K562 (cell line): Measurements from ENCODE around the gene SLC30A7. TPM values are rescaled to one million over a fixed set of nuclear protein-coding genes. Genes with fewer than 3 reads are reported as not detected.

Source experiments
- ATAC-seq: fragments of 200-7000 bp; cut with Tn5 transposase; 3 replicates; pipeline ENCODE4 v1.9.1; 2020; ENCODE audit warnings: moderate library complexity
- BruUV-seq: library from RNA; stranded (reverse); fragments of 400-500 nt; replicated peaks from 2 replicates; lab custom pipeline; 2021; lab: Mats Ljungman, UMichigan
- CTCF ChIA-PET: fragments of 300-600 bp; formaldehyde crosslinking; extraction: SDS; loops from one replicate; lab custom pipeline; 2021; ENCODE audit warnings: low intra/inter-chr PET ratio; lab: Yijun Ruan, JAX
- POLR2A ChIA-PET: fragments of 300-600, 350-650 bp; sonication (Branson Sonifier 250); formaldehyde crosslinking; extraction: SDS; loops from one replicate; lab custom pipeline; 2021; ENCODE audit warnings: antibody characterized with exemption, inconsistent platforms; lab: Yijun Ruan, JAX
- DNase-seq, 4 experiments: peaks; one replicate each; pipeline versions ENCODE4 v3.0.0 to v3.0.0-alpha.2; 2011 to 2018; ENCODE audit warnings: low spot score in 3 of 4, mixed read lengths in 3 of 4; ENCODE audit errors: extremely low read depth in 1 of 4
- FAIRE-seq: peaks from 2 replicates; lab custom pipeline; 2011; peaks lifted over from hg19 to GRCh38; lab: Jason Lieb, UNC
- H2AFZ ChIP-seq: 2 replicates; pipeline ENCODE4 v1.6.0; 2011; ENCODE audit warnings: low read depth, low read length, control low read depth, inconsistent platforms
- H3K27ac ChIP-seq: fragments of 200-600 bp; 3 replicates; pipeline ENCODE4 v1.8.0; 2011; ENCODE audit warnings: low read depth, mild to moderate bottlenecking, control low read depth, inconsistent platforms, low read length, moderate library complexity, mixed read lengths; ENCODE audit errors: extremely low read depth
- H3K27me3 ChIP-seq, 2 experiments: fragments of 300-600 bp in 1 of 2; 2 replicates in 1 of 2; 3 replicates in 1 of 2; pipeline versions ENCODE4 v1.6.0 to v1.8.0; 2011; ENCODE audit warnings: inconsistent platforms in 2 of 2, low read length in 2 of 2, mild to moderate bottlenecking in 1 of 2, mixed read lengths in 1 of 2, moderate library complexity in 1 of 2; ENCODE audit not compliant: control insufficient read depth in 2 of 2, insufficient read depth in 2 of 2
- H3K36me3 ChIP-seq: fragments of 300-600 bp; 3 replicates; pipeline ENCODE4 v1.8.0; 2011; ENCODE audit warnings: mild to moderate bottlenecking, low read length, inconsistent platforms; ENCODE audit not compliant: control insufficient read depth, insufficient read depth
- H3K4me1 ChIP-seq, 2 experiments: fragments of 200-600 bp in 1 of 2; replicated peaks in 1 of 2; 2 replicates in 1 of 2; 3 replicates in 1 of 2; pipeline versions ENCODE4 v1.5.1 to v1.8.0; 2011; ENCODE audit warnings: inconsistent platforms in 2 of 2, low read length in 2 of 2, mild to moderate bottlenecking in 1 of 2, mixed read lengths in 1 of 2, moderate library complexity in 1 of 2; ENCODE audit not compliant: control insufficient read depth in 2 of 2, insufficient read depth in 2 of 2
- H3K4me2 ChIP-seq: 2 replicates; pipeline ENCODE4 v1.6.1; 2011; ENCODE audit warnings: low read length, control low read depth, inconsistent platforms, mixed read lengths; ENCODE audit not compliant: insufficient read depth
- H3K4me3 ChIP-seq: fragments of 200-600 bp; sonication (generic), shearing (Covaris generic); 2 replicates; pipeline ENCODE4 v1.5.1; 2016; ENCODE audit warnings: control low read depth, inconsistent platforms
- H3K79me2 ChIP-seq: fragments of 200-600 bp; 3 replicates; pipeline ENCODE4 v1.8.0; 2011; ENCODE audit warnings: low read length, inconsistent platforms; ENCODE audit not compliant: control insufficient read depth, insufficient read depth
- H3K9ac ChIP-seq, 2 experiments: 2 replicates each; pipeline versions ENCODE4 v1.6.0 to v1.6.1; 2011; ENCODE audit warnings: low read depth in 2 of 2, low read length in 2 of 2, control low read depth in 1 of 2, inconsistent platforms in 1 of 2, mild to moderate bottlenecking in 1 of 2, mixed read lengths in 1 of 2; ENCODE audit not compliant: insufficient read depth in 1 of 2
- H3K9me1 ChIP-seq: one replicate; pipeline ENCODE4 v1.6.0; 2011; ENCODE audit warnings: inconsistent platforms, mild to moderate bottlenecking, low read length, moderate library complexity; ENCODE audit not compliant: control insufficient read depth, insufficient read depth
- H3K9me3 ChIP-seq: replicated peaks from 2 replicates; pipeline ENCODE4 v1.5.1; 2011; ENCODE audit warnings: low read depth, low read length, inconsistent platforms; ENCODE audit not compliant: control insufficient read depth, insufficient read depth
- H4K20me1 ChIP-seq: replicated peaks from 2 replicates; pipeline ENCODE4 v1.6.1; 2011; ENCODE audit warnings: low read length, inconsistent platforms, mixed read lengths; ENCODE audit not compliant: control insufficient read depth, insufficient read depth
- CUX1 ChIP-seq: fragments of 200-800 bp; sonication (Bioruptor generic); IDR thresholded peaks from 2 replicates; pipeline ENCODE4 v1.6.1; 2016; ENCODE audit warnings: missing genetic modification characterization, missing compliant biosample characterization
- HDAC1 ChIP-seq, 2 experiments: fragments of 450-650 bp; IDR thresholded peaks; 2 replicates each; pipeline ENCODE4 v1.6.1; 2016 to 2017; ENCODE audit warnings: inconsistent platforms in 1 of 2, mild to moderate bottlenecking in 1 of 2, moderate library complexity in 1 of 2
- KLF1 ChIP-seq: fragments of 450-650 bp; IDR thresholded peaks from 2 replicates; pipeline ENCODE4 v1.6.1; 2016; ENCODE audit warnings: missing genetic modification characterization, missing compliant biosample characterization
- MNT ChIP-seq, 2 experiments: fragments of 450-650 bp; conservative IDR thresholded peaks; 2 replicates each; pipeline ENCODE4 v1.6.1; 2017; ENCODE audit warnings: mild to moderate bottlenecking in 2 of 2, moderate library complexity in 2 of 2
- MXI1 ChIP-seq: IDR thresholded peaks from 2 replicates; pipeline ENCODE4 v1.6.1; 2011; ENCODE audit warnings: low read depth, mild to moderate bottlenecking, improper control_type of control experiment, low read length
- RBBP5 ChIP-seq: fragments of 200-600 bp; sonication (generic); IDR thresholded peaks from 2 replicates; pipeline ENCODE4 v1.6.1; 2012; ENCODE audit warnings: borderline replicate concordance, mild to moderate bottlenecking, low read length, control low read depth, inconsistent platforms; ENCODE audit not compliant: insufficient read depth, poor library complexity, severe bottlenecking
- TARDBP ChIP-seq: fragments of 450-650 bp; IDR thresholded peaks from 2 replicates; pipeline ENCODE4 v1.6.1; 2016
- TFAP4 ChIP-seq: sonication (generic); formaldehyde crosslinking; IDR thresholded peaks from 2 replicates; pipeline ENCODE4 v1.8.0; 2022; ENCODE audit warnings: missing genetic modification reagents, mild to moderate bottlenecking, moderate library complexity, borderline replicate concordance
- ZBTB26 ChIP-seq: fragments of 450-650 bp; formaldehyde crosslinking; IDR thresholded peaks from 2 replicates; pipeline ENCODE4 v1.4.0; 2022; ENCODE audit warnings: missing genetic modification characterization
- ZNF707 ChIP-seq: fragments of 250-450 bp; sonication (Bioruptor Pico); conservative IDR thresholded peaks from 2 replicates; pipeline ENCODE4 v1.8.0; 2022; ENCODE audit warnings: inconsistent platforms, mild to moderate bottlenecking, moderate library complexity
- WGBS: fragments of 100-300 bp; shearing (Covaris generic); methylation state at CpG from one replicate; pipeline ENCODE4 v1.1.6; 2016; ENCODE audit warnings: low coverage, mixed read lengths; ENCODE audit not compliant: insufficient coverage; ENCODE audit errors: missing lambda C conversion rate; 5-methylcytosine and 5-hydroxymethylcytosine counted together
- in situ Hi-C: fragments of 300-500 bp; cut with MboI; formaldehyde crosslinking; loops from 4 replicates; pipeline ENCODE4 v1.15.0; 2018; ENCODE audit warnings: inconsistent platforms, mixed read lengths
- intact Hi-C: fragments of 100-400 bp; cut with micrococcal nuclease; formaldehyde crosslinking; loops from 2 replicates; pipeline ENCODE4 v1.14.2; 2022
- polyA plus RNA-seq, 8 experiments: library from polyadenylated mRNA; depleted of rRNA in 4 of 8; stranded (reverse) in 5 of 8; unstranded in 3 of 8; fragments of >200 nt; fragmentation: Nextera tagmentation in 2 of 8; fragmentation: Illumina TruSeq in 1 of 8; extraction: Ambion mirVana in 2 of 8; extraction: Trizol in 1 of 8; gene quantifications; 2 replicates each; pipeline versions ENCODE4 v1.2.1 to v1.2.3, GENCODE V29; 2011 to 2014; ENCODE audit warnings: inconsistent platforms in 1 of 8, missing spikeins in 1 of 8
- total RNA-seq, 7 experiments: library from RNA; depleted of rRNA in 6 of 7; stranded (reverse); fragments of >200 nt in 6 of 7; fragmentation: Illumina TruSeq in 2 of 7; extraction: Trizol in 2 of 7; gene quantifications; 2 replicates each; pipeline versions ENCODE4 v1.2.1 to v1.2.3, GENCODE V29; 2011 to 2021; ENCODE audit warnings: low replicate concordance in 1 of 7

The SLC30A7 gene
- total and polyA plus RNA-seq, 9 of the 15 experiments (the other 6 are each of a cell fraction or from before 2014, with no cell fraction given): 3.5 to 17.1 (median 7.2) TPM

GRCh38 chr1:100894603-100895539 is 1.0 kb upstream of the SLC30A7 start, which contains the start of gene EXTL2:
Gene EXTL2, minus strand, starts transcription at chr1:100894842. Its CDS starts 6,085 bp downstream, at chr1:100888757.
- intact Hi-C loops (loop anchor here (10.0 kb wide), 1 partner anchor 760 kb away; the partner anchor contains the start of genes SASS6 and TRMT13), in situ Hi-C loops (no loop called here)
- TF ChIP-seq MNT (conservative IDR thresholded peaks at IDR 0.05): peak; percentile 81 to 93
- TF ChIP-seq KLF1 (tag): peak; percentile 78
- TF ChIP-seq RBBP5: peak; percentile 72
- TF ChIP-seq MXI1: 0 out of 2 replicates have a peak, but pooled peaks have one; percentile 20
- TF ChIP-seq CUX1 (CRISPR knock-in tag): no peak
- no peak for TF ChIP-seq TARDBP
- peak; percentile 51; the same call in 1 of the 2 replicates for TF ChIP-seq TFAP4 (CRISPR knock-in tag)
- no peak for TF ChIP-seq ZBTB26 (CRISPR knock-in tag)
- TF ChIP-seq ZNF707 (CRISPR knock-in tag): no peak
- TF ChIP-seq HDAC1 (IDR thresholded peaks at IDR 0.05): peak in 1 of 2 experiments; percentile 91; a peak in 2 of 4 replicates

More at GRCh38 chr1:100894603-100895539, 1.0 kb upstream of the SLC30A7 start, which contains the start of gene EXTL2:
- Histone ChIP-seq H3K9ac (peak within 1 kb of the TSS; percentile 93 to 95), H3K4me1 (peaks cover 0 to 8% of the 10 kb centered on the region in 2 experiments; a peak in 3 of 5 replicates), H3K27ac (peak within 1 kb of the TSS; percentile 92), H3K9me3 (peaks cover 4% of the 10 kb centered on the region), H3K4me2 (peak within 1 kb of the TSS; percentile 86), H3K79me2 (peaks cover 66% of the 10 kb centered on the region), H4K20me1 (no peaks in the 10 kb centered on the region), H3K4me3 (peak within 1 kb of the TSS; percentile 90), H3K9me1 (no peaks in the 10 kb centered on the region), H3K27me3 (no peaks in the 10 kb centered on the region), H3K36me3 (peaks cover 43% of the 10 kb centered on the region; the same call in 2 of the 3 replicates), H2AFZ (peak within 1 kb of the TSS; percentile 96)
- no TSS peak for BruUV-seq
- DNase-seq (peak; percentile 63 to 88 (median 70)), FAIRE-seq (peak; percentile 85), ATAC-seq (peak; percentile 73)
- ChIA-PET POLR2A (interaction anchor here (0.7 to 1.5 kb wide), 6 partner anchors 13 to 141 kb away, joined by 3 to 4 read pairs (median 4); no protein-coding TSS in a partner anchor), CTCF (no interaction called here)
- WGBS: 1% methylated on average over 39 of the region's 47 CpGs
